PC-9 (cell line): Measurements from ENCODE around the gene TWSG1.

Experiments used
- CTCF ChIP-seq: fragments of 200-600 bp; sonication (generic); conservative IDR thresholded peaks from 2 replicates; pipeline ENCODE4 v1.6.1; 2017; ENCODE audit warnings: mixed run types, antibody characterized with exemption, mild to moderate bottlenecking, moderate library complexity
- EZH2 ChIP-seq: fragments of 200-600 bp; sonication (generic); IDR thresholded peaks from 2 replicates; pipeline ENCODE4 v1.8.0; 2017; ENCODE audit warnings: antibody characterized with exemption, low read depth

- TF ChIP-seq CTCF (no peak), EZH2 (no peak)
Measured at GRCh38 chr18:9353596-9353995, 19.0 kb downstream of the TWSG1 start.
